ENCODE data around the gene PHTF2. TPM values are rescaled to one million over a fixed set of nuclear protein-coding genes. Genes with fewer than 3 reads are reported as not detected.
A peak's percentile ranks its signal among the peaks of the same experiment; 100 is the strongest.

The PHTF2 gene
- total RNA-seq, 2 donors from 2014 or later = 39.4 to 45.9 TPM

- no peaks in the 10 kb centered on the region for H3K9me3 ChIP-seq
- TF ChIP-seq CTCF (IDR thresholded peaks at IDR 0.05) = no peak
These were observed 110.1 kb downstream of the PHTF2 start for GRCh38 chr7:77908664-77909063.

GRCh38 chr7:77910124-77910523 lies 111.6 kb downstream of the PHTF2 start:
- no peak for DNase-seq (ENCODE audit: low spot score)
- no peak for TF ChIP-seq CTCF (IDR thresholded peaks at IDR 0.05)
- H3K4me3 ChIP-seq = no peak overlapping the region
- H3K4me1 ChIP-seq (ENCODE audit: control insufficient read depth in 1 of 2, low read depth in 2 of 2) = peaks cover 24 to 28% of the 10 kb centered on the region in 2 donors
- no peaks in the 10 kb centered on the region for H3K9me3 ChIP-seq
- H3K27ac ChIP-seq = no peak overlapping the region
- ATAC-seq (ENCODE audit: insufficient number of reproducible peaks, low FRiP score, low read depth) = no peak
- H3K36me3 ChIP-seq = no peaks in the 10 kb centered on the region
- no peaks in the 10 kb centered on the region for H3K27me3 ChIP-seq (replicated peaks; ENCODE audit: insufficient read depth)

More at GRCh38 chr7:77908664-77909063, 110.1 kb downstream of the PHTF2 start:
- H3K4me3 ChIP-seq = no peak overlapping the region
- H3K27me3 ChIP-seq (replicated peaks; ENCODE audit: insufficient read depth) = no peaks in the 10 kb centered on the region
- no peak for ATAC-seq (ENCODE audit: insufficient number of reproducible peaks, low FRiP score, low read depth)
- no peak for DNase-seq (ENCODE audit: low spot score)
- no peak overlapping the region for H3K27ac ChIP-seq
- peaks cover 11 to 13% of the 10 kb centered on the region in 2 donors for H3K4me1 ChIP-seq (ENCODE audit: control insufficient read depth in 1 of 2, low read depth in 2 of 2)
- no peaks in the 10 kb centered on the region for H3K36me3 ChIP-seq

- Histone ChIP-seq H3K27ac (peak overlapping the region; percentile 3 to 51), H3K4me1 (ENCODE audit: control insufficient read depth in 1 of 2, low read depth in 2 of 2) (peaks cover 24 to 33% of the 10 kb centered on the region in 2 donors), H3K36me3 (no peaks in the 10 kb centered on the region), H3K4me3 (peak overlapping the region; percentile 27), H3K9me3 (no peaks in the 10 kb centered on the region), H3K27me3 (replicated peaks; ENCODE audit: insufficient read depth) (no peaks in the 10 kb centered on the region)
- no peak for TF ChIP-seq CTCF (IDR thresholded peaks at IDR 0.05)
- DNase-seq (ENCODE audit: low spot score) (no peak), ATAC-seq (ENCODE audit: insufficient number of reproducible peaks, low FRiP score, low read depth) (no peak)
These were observed 113.7 kb downstream of the PHTF2 start for GRCh38 chr7:77912293-77912692.

GRCh38 chr7:77913977-77914607 lies 115.5 kb downstream of the PHTF2 start:
- peaks cover 2% of the 10 kb centered on the region for H3K36me3 ChIP-seq
- DNase-seq (ENCODE audit: low spot score) = no peak
- H3K4me3 ChIP-seq = peak overlapping the region; percentile 44
- ATAC-seq (ENCODE audit: insufficient number of reproducible peaks, low FRiP score, low read depth) = peak; percentile 76
- H3K4me1 ChIP-seq (ENCODE audit: control insufficient read depth in 1 of 2, low read depth in 2 of 2) = peaks cover 24 to 33% of the 10 kb centered on the region in 2 donors
- no peaks in the 10 kb centered on the region for H3K27me3 ChIP-seq (replicated peaks; ENCODE audit: insufficient read depth)
- H3K9me3 ChIP-seq = no peaks in the 10 kb centered on the region
- peak overlapping the region; percentile 61 to 78 for H3K27ac ChIP-seq
- no peak for TF ChIP-seq CTCF (IDR thresholded peaks at IDR 0.05)

- Histone ChIP-seq H3K9me3 (no peaks in the 10 kb centered on the region), H3K27me3 (replicated peaks; ENCODE audit: insufficient read depth) (no peaks in the 10 kb centered on the region), H3K27ac (no peak overlapping the region), H3K36me3 (peaks cover 2% of the 10 kb centered on the region), H3K4me1 (ENCODE audit: control insufficient read depth in 1 of 2, low read depth in 2 of 2) (peaks cover 18 to 27% of the 10 kb centered on the region in 2 donors), H3K4me3 (no peak overlapping the region)
- no peak for DNase-seq (ENCODE audit: low spot score)
- no peak for ATAC-seq (ENCODE audit: insufficient number of reproducible peaks, low FRiP score, low read depth)
- TF ChIP-seq CTCF (IDR thresholded peaks at IDR 0.05) = no peak
These were observed 119.1 kb downstream of the PHTF2 start for GRCh38 chr7:77917500-77918262.
